ENCODE data around the gene IFNAR2.

The IFNAR2 gene
- total RNA-seq = 40.0 reads per million, percentile 63 among the genes with 10 or more reads in this experiment

- peak; percentile 62 for DNase-seq
Observed at GRCh38 chr21:33229784-33230544, at the start of gene IFNAR2. IFNAR2 (plus strand) TSS chr21:33229938; CDS start chr21:33241923, 11,985 bp downstream.

- DNase-seq = no peak
Observed at GRCh38 chr21:33185852-33186251, 43.9 kb upstream of the IFNAR2 start.

GRCh38 chr21:33187276-33187675 is 42.5 kb upstream of the IFNAR2 start:
- no peak for DNase-seq

DNA sequence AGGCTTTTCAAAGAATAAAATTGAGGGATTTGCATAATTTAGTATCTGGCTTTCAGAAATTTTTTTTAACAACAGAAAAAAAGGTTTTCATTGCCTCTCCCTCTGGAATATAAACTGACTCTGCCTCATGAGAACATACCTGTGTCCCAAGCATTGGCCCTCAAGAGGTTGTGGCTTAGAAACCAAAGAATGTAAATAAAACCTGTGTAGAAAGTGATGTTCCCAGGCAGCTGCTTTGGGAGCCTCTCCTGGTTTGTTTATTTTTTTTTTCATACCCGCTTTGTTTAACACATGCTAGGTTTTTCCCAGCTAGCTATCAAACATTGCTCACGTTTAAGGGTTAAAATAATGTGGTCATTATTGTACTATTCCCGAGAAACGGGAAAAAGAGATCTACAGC is 40.5 kb upstream of the IFNAR2 start:
- DNase-seq = no peak

DNA sequence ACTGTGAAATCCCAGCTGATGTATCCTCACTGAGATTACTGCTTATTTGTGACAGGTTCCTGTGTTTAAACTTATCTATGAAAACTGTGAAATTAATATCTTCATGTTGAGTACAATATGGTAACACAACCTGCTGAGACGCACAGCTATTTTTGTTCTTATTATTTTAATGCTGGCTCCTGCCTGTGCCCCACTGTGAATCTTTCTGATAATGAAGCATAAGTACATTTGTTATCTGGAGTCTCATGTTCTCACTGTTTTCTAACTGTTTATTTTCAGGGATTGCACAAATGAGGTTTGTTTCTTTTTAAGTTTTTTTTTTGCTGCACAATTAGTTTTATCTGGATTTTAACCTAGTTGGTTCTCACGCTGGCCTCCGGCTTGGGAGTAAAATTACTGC is 39.9 kb upstream of the IFNAR2 start:
- DNase-seq = no peak

GRCh38 chr21:33196941-33197374 is 32.8 kb upstream of the IFNAR2 start:
- peak; percentile 54 for DNase-seq

GRCh38 chr21:33197496-33197895 is 32.2 kb upstream of the IFNAR2 start:
- DNase-seq = no peak

- no peak for DNase-seq
Observed at GRCh38 chr21:33198346-33199099, 31.2 kb upstream of the IFNAR2 start.

- DNase-seq = no peak
Observed at GRCh38 chr21:33199100-33199464, 30.7 kb upstream of the IFNAR2 start.

- DNase-seq = peak; percentile 82
Observed at GRCh38 chr21:33199516-33200217, 30.1 kb upstream of the IFNAR2 start.

DNA sequence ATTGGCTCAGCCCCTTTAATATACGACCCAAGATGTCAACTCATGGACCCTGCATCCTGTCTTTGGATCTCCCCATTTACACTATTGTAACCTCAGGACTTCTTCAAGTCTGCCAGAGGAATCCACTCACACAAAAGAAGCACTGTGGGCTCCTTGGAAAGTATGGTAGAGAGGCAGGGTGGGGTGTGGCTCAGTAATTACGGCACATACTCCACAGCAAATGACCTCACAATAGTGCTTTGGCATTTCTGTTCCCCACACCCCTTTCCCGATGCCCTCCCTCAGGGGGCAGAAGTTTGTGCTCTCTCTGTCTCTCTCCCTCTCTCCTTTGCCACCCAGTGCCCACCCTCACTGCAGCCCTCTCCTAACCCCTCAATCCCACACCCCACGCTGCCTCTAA is 27.8 kb upstream of the IFNAR2 start:
- DNase-seq = no peak

DNA sequence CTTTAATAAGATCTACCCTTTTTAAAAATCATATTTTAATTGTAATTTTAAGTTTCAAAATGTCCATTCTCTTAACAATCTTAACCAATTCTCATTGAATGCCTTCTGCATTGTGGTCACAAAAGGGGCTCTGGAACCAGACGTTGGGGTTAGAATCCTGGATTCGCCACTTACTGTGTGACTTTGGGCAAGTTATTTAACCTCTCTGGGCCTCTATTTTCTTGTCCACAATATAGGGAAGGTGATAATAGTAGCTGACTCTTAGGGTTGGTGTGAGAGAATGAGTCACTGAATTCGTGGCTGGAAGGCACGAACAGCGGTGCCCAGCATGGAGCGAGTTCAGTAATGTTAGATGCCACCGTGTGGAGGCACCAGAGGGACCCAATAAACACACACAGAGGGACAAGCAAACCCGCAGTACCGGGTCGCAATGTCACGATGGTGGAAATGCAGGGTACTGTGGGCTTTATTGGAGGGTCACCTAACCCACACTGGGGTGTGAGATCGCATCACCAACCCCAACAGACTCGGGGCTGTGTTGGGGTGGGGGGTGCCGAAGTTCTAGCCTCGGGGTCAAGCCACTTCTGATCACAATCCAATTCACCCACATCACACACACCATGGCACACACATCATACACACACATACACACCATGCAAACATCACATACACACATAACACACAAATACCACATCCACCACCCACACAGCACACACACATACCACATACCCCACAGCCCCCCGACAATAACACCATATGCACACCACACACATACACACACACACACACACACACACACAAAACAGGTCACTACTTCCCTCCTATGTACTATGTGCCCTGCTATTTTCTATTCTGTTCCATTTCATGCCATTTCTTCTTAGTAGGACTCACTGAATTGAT is 27.0 kb upstream of the IFNAR2 start:
- no peak for DNase-seq

- DNase-seq = no peak
Observed at GRCh38 chr21:33203371-33203724, 26.4 kb upstream of the IFNAR2 start.

DNA sequence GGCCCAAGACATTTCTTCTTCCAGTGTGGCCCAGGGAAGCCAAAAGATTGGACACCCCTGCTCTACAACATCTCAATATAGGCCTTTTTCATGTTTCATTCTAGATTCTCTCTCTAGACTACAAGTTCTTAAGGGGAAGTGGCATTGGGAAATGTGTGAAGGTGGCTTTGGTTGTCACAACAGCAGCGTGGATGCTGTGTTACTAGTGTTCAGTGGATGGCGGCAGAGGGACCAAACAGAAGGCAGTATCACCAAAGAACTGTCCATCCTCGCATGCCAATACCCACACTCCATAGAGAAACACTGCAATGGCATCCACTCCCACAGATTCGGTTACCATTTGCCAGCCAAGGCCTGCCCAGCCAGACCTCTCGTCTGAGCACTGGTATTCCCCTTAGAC is 24.3 kb upstream of the IFNAR2 start:
- no peak for DNase-seq

- DNase-seq = no peak
Observed at GRCh38 chr21:33206771-33207281, 22.9 kb upstream of the IFNAR2 start.

- no peak for DNase-seq
Observed at GRCh38 chr21:33207449-33208149, 22.1 kb upstream of the IFNAR2 start.

DNA sequence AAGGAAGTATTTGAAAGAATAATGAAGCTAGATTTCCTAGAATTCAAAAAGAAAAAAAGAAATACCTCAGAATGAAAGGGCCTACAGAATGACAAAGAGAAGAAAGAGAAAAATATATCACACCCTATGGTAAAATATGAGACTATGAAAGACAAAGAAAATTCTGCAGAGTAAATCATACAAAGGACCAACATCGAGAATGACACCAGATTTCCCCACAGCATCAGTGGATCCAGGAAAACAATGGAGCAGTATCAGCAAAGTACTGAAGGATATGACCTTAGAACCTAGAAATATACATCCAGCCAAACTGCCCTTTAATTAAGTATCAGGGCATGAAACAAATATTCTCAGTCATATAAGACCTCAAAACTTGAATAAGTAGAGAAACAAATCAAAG is 21.2 kb upstream of the IFNAR2 start:
- no peak for DNase-seq

GRCh38 chr21:33211305-33211704 is 18.4 kb upstream of the IFNAR2 start:
- no peak for DNase-seq

- no peak for DNase-seq
Observed at GRCh38 chr21:33211732-33212131, 18.0 kb upstream of the IFNAR2 start.

DNA sequence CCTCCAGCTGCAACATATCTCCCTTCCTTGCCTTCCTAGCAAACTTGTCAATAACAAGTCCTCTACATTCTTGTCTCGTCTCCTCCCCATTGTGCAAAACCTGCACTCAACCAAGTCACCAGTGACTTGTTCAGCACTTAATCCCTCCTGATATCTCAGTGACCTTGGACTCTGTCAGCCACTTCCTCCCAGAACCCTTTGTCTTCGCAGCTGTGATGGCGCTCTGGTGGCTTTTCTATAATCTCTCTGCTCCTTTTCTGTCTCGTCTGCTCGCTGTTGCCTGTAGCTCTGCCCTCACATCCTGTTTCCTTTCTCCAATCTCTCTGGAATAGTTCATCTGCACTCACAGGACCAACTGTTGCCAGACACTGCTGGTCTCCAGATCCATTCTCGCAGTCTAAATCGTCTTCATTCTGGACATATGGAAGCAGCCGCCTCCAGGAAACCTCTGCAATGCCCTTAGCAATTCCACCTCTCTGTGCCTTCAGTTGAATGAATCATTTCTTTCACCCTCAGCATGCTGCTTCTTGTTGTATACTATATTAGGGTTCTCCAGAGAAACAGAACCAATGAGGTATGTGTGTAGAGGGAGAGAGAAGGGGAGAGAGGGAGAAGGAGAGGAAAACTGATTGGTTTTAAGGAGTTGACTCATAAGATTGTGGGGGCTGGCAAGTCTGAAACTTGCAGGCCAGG is 17.4 kb upstream of the IFNAR2 start:
- DNase-seq = no peak

- no peak for DNase-seq
Observed at GRCh38 chr21:33214056-33214455, 15.7 kb upstream of the IFNAR2 start.

Measured in effector CD4-positive, alpha-beta T cell (primary cell).